22Rv1 (cell line): Measurements from ENCODE around the gene OSBPL3.
A peak's percentile ranks its signal among the peaks of the same experiment; 100 is the strongest.

ENCODE experiments used
- H3K27ac ChIP-seq: fragments of 450-650 bp; 2 replicates; pipeline ENCODE4 v1.5.1; 2017
- ZFX ChIP-seq: fragments of 450-650 bp; IDR thresholded peaks from 2 replicates; pipeline ENCODE4 v1.6.1; 2017; ENCODE audit warnings: antibody characterized with exemption, borderline replicate concordance
- TF ChIP-seq, protein P1 (sequence below): fragments of 450-650 bp; IDR thresholded peaks from 2 replicates; pipeline ENCODE4 v1.5.1; 2017; ENCODE audit warnings: mild to moderate bottlenecking

OSBPL3 gene

GRCh38 chr7:24971333-24972165 lies 8.4 kb downstream of the OSBPL3 start:
- no peak overlapping the region for H3K27ac ChIP-seq
- TF ChIP-seq, protein P1, sequence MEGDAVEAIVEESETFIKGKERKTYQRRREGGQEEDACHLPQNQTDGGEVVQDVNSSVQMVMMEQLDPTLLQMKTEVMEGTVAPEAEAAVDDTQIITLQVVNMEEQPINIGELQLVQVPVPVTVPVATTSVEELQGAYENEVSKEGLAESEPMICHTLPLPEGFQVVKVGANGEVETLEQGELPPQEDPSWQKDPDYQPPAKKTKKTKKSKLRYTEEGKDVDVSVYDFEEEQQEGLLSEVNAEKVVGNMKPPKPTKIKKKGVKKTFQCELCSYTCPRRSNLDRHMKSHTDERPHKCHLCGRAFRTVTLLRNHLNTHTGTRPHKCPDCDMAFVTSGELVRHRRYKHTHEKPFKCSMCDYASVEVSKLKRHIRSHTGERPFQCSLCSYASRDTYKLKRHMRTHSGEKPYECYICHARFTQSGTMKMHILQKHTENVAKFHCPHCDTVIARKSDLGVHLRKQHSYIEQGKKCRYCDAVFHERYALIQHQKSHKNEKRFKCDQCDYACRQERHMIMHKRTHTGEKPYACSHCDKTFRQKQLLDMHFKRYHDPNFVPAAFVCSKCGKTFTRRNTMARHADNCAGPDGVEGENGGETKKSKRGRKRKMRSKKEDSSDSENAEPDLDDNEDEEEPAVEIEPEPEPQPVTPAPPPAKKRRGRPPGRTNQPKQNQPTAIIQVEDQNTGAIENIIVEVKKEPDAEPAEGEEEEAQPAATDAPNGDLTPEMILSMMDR = no peak
- no peak for TF ChIP-seq ZFX

DNA sequence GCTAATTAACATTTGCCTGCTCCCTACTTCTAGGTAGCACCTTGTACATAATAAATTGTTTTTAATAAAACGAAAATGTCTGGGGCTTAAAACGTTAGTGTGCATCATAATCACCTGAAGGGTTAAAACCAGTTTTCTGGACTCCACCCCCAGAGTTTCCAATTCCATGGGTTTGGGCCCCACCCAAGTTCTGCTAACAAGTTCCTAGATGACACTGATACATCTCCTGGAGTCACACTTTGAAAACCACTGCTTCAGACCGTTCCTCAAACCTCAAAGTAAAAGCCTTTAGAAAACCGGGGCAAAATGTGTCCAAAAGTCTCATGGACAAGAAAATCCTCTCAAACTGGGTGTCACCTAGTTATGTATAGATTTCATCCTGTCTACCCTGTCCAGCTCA lies 9.3 kb downstream of the OSBPL3 start:
- no peak overlapping the region for H3K27ac ChIP-seq
- no peak for TF ChIP-seq ZFX
- TF ChIP-seq, protein P1 = no peak

GRCh38 chr7:24968165-24968564 lies 11.8 kb downstream of the OSBPL3 start:
- TF ChIP-seq, protein P1 = no peak
- TF ChIP-seq ZFX = no peak
- H3K27ac ChIP-seq = no peak overlapping the region

DNA sequence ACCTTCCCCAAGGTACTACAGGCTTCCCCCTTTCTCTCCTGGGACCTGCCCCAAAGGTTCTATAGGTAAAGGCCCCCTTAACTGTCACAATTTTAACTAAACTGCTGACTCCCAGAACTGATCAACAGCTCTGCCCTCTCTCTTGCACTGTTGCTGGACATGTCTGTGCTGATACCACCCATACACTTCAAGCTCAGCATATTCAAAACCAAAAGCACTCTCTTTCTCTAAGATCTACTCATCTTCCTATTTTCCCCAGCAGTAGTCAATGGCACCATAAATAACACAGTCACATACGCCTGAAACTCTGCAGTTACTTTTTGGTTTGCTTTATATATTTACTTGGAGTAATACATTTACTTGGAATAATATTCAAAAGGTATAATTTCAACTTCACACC lies 12.3 kb downstream of the OSBPL3 start:
- H3K27ac ChIP-seq = no peak overlapping the region
- TF ChIP-seq, protein P1 = no peak
- no peak for TF ChIP-seq ZFX

GRCh38 chr7:24966802-24967201 lies 13.2 kb downstream of the OSBPL3 start:
- TF ChIP-seq, protein P1 = no peak
- TF ChIP-seq ZFX = no peak
- H3K27ac ChIP-seq = peak overlapping the region; percentile 44

- TF ChIP-seq, protein P1 = no peak
- TF ChIP-seq ZFX = no peak
- H3K27ac ChIP-seq = peak overlapping the region; percentile 44
These were observed 13.9 kb downstream of the OSBPL3 start for GRCh38 chr7:24965831-24966708.
